ENCODE results near the gene PGLYRP4. TPM values are rescaled to one million over a fixed set of nuclear protein-coding genes. Genes with fewer than 3 reads are reported as not detected.
A peak's percentile ranks its signal among the peaks of the same experiment; 100 is the strongest.

Gene PGLYRP4
- total RNA-seq, 2 donors from 2014 or later: 0.22 to 0.26 TPM

DNA sequence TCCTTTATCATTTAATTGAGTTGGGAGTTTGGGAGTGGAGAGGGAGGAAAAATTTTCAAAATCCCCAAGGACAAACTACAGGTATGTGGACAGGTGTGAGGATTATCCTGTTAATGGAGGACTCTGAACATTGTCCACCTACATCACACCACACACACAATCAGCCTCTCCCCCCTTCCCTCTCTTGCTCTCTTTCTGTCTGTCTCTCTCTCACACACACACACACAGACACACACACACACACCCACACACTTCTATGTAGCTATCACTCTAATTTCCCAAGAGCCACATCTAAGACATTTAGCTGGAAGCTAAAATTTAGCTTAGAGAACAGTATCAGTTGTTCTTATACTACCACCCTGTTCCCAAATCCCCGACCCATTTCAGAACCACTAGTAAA is 40.8 kb upstream of the PGLYRP4 start:
- Mint-ChIP-seq H3K27me3 (peaks cover 13% of the 10 kb centered on the region), H3K4me3 (no peak overlapping the region), H3K9me3 (no peaks in the 10 kb centered on the region), H3K27ac (no peak overlapping the region), H3K4me1 (no peaks in the 10 kb centered on the region), H3K36me3 (ENCODE audit: low read depth) (no peaks in the 10 kb centered on the region)
- ATAC-seq (replicated peaks): no peak

DNA sequence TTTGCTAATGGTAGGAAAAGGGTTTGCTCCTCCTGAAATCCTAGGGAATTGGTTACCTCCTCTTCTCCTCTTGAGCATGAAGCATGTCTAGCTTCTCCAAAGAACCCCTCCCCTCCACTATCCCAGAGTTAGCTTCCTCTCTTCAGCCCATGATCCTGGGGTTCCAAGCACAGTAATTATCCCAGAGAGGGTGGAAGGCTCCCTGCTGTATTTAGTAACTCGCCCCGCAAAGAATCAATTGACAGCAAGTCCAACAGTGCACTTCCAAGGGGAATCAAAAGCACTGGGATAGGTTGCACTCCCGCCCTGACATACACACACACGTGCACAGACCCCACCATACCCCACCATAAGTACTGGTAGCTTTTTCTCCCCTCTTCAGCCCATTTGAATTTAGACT is 39.1 kb upstream of the PGLYRP4 start:
- no peak for ATAC-seq (replicated peaks)
- Mint-ChIP-seq H3K9me3 (no peaks in the 10 kb centered on the region), H3K27me3 (peaks cover 9% of the 10 kb centered on the region), H3K4me1 (no peaks in the 10 kb centered on the region), H3K4me3 (no peak overlapping the region), H3K27ac (no peak overlapping the region), H3K36me3 (ENCODE audit: low read depth) (no peaks in the 10 kb centered on the region)

DNA sequence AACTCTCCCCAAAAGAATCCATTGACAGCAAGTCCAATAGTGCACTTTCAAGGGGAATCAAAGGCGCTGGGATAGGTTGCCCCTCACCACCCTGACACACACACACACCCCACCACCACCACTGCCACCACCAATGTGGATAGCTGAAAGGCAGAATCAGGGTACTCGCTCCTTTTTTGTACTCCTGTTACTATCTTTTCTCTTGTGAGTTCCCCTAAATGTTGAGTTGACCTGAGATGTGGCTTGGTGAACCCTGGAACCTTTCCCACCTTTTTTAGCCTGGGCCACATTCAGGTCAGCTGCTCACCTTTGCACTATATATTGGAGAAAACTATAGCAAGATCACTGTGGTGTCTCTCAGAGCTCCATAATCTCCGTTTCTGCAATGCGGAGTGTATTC is 38.4 kb upstream of the PGLYRP4 start:
- H3K9me3 Mint-ChIP-seq: no peaks in the 10 kb centered on the region
- peaks cover 13% of the 10 kb centered on the region for H3K27me3 Mint-ChIP-seq
- H3K27ac Mint-ChIP-seq: peak overlapping the region; percentile 8
- ATAC-seq (replicated peaks): no peak
- H3K4me1 Mint-ChIP-seq: no peaks in the 10 kb centered on the region
- H3K36me3 Mint-ChIP-seq (ENCODE audit: low read depth): no peaks in the 10 kb centered on the region
- H3K4me3 Mint-ChIP-seq: no peak overlapping the region

DNA sequence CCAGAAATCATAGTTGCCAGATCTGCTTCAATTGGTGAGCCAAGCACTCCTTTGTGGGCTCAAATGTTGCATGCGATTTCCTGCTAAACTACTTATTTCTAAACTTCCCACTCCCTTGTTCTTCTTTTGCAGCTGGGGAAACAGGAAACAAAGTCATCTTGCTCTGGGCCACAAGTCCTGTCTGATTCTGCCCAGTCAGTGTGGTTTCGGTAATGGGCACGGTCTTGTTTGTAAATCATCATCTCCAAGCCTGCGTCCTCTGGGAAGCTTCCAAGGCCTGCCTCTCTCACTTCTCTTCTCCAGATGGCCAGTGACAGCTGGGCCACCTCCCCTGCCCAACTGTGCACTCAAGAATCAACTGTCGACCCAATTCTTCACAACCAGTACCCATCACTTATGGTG is 37.9 kb upstream of the PGLYRP4 start:
- Mint-ChIP-seq H3K9me3 (peaks cover 5% of the 10 kb centered on the region), H3K27me3 (peaks cover 18% of the 10 kb centered on the region), H3K4me1 (no peaks in the 10 kb centered on the region), H3K36me3 (ENCODE audit: low read depth) (no peaks in the 10 kb centered on the region), H3K27ac (peak overlapping the region; percentile 8), H3K4me3 (no peak overlapping the region)
- peak; percentile 37 for ATAC-seq (replicated peaks)

DNA sequence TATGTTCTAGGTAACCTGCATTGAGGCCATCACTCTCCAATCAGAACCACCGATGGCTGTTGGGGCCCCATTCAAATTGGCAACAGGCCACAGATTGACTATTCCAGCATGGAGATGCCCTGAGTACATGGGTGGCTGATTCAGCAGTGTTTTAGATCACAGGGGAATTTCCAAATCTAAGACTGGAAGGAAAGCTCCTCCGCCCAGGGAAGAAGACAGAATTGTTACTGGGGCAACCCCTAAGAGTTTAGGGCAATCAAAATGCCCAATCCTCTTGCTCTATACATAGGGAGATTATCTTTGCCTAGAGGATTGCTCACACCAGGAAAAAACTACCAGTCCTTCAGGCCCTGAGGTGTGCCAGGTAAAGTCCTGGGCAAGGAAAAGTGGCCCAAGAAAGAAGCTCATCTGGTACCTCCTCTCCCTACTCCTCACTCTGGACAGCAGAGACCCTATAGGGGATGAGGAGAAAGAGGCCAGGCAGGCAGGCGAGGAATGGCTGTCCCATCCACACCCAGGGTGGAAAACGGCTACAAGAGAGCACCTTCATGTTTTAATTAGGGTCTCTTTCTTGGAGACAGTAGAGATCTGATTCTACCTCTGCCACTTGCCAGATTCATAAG is 36.4 kb upstream of the PGLYRP4 start:
- no peak overlapping the region for H3K27ac Mint-ChIP-seq
- ATAC-seq (replicated peaks): no peak
- no peak overlapping the region for H3K4me3 Mint-ChIP-seq
- H3K4me1 Mint-ChIP-seq: no peaks in the 10 kb centered on the region
- H3K9me3 Mint-ChIP-seq: peaks cover 10% of the 10 kb centered on the region
- H3K27me3 Mint-ChIP-seq: peaks cover 23% of the 10 kb centered on the region
- no peaks in the 10 kb centered on the region for H3K36me3 Mint-ChIP-seq (ENCODE audit: low read depth)

DNA sequence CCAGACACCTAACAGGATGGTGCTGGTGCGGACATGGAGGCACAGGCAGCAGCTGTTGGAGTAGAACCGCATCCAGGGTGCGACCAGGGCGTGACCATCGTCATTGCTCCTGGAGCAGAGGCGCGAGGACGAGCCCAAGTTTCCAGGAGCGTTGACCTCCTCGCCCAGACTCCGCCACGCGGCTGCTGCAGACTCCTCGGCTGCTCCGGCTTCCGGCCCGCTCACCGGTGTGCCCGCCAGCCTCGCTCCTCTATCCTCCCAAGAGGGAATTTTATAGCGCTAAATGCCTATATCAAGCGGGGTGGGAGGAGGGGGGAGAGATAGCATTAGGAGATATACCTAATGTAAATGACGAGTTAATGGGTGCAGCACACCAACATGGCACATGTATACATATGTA is 32.1 kb upstream of the PGLYRP4 start:
- peaks cover 31% of the 10 kb centered on the region for H3K27me3 Mint-ChIP-seq
- no peaks in the 10 kb centered on the region for H3K4me1 Mint-ChIP-seq
- no peak overlapping the region for H3K27ac Mint-ChIP-seq
- no peaks in the 10 kb centered on the region for H3K36me3 Mint-ChIP-seq (ENCODE audit: low read depth)
- H3K4me3 Mint-ChIP-seq: no peak overlapping the region
- H3K9me3 Mint-ChIP-seq: peaks cover 10% of the 10 kb centered on the region
- no peak for ATAC-seq (replicated peaks)

DNA sequence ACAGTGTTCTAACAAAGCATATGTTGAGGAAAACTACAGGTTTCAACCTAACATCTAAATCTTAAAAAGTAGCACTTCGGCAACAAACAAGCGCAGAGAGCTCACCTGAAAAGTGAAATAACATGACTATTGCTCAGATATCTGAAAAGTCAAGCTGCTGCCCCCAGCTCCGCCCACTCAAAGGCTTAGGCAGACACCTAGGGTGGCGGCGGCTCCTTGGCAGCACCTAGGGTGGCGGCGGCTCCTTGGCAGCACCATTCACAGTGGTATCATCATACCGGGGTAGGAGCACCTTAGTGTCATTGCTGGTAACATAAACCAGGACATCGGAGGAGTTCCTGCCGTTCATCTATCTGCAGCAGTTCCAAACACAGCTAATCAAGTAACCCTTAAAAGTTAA is 30.9 kb upstream of the PGLYRP4 start:
- no peak overlapping the region for H3K27ac Mint-ChIP-seq
- ATAC-seq (replicated peaks): no peak
- H3K36me3 Mint-ChIP-seq (ENCODE audit: low read depth): no peaks in the 10 kb centered on the region
- no peak overlapping the region for H3K4me3 Mint-ChIP-seq
- peaks cover 33% of the 10 kb centered on the region for H3K27me3 Mint-ChIP-seq
- peaks cover 10% of the 10 kb centered on the region for H3K9me3 Mint-ChIP-seq
- H3K4me1 Mint-ChIP-seq: no peaks in the 10 kb centered on the region

DNA sequence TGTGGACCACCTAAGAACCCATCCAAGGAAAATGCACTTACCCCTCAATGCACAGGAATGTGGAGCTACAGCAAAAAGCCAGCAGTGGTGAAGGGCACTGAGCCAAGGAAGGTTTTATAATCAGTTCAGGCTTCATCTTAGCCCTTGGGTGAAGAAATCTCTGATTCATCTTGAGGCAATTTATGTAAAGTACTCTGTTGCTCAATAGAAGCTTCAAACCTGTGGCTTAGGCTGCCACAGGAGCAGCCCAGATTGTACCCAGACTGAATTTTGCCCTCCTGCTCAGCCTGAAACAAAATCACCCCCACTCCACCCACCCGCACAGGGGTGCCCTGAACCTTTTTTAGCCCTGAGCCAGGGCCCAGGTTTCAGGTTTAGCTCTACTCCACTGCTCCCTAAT is 26.9 kb upstream of the PGLYRP4 start, which contains the start of gene S100A12:
Gene S100A12 (minus strand): TSS at position 111 of the 400 bp plus-strand sequence. CDS start 1,029 bp downstream, outside the sequence.
- no peaks in the 10 kb centered on the region for H3K36me3 Mint-ChIP-seq (ENCODE audit: low read depth)
- no peak for ATAC-seq (replicated peaks)
- no peaks in the 10 kb centered on the region for H3K9me3 Mint-ChIP-seq
- no peak within 1 kb of the TSS for H3K4me3 Mint-ChIP-seq
- H3K27ac Mint-ChIP-seq: no peak within 1 kb of the TSS
- H3K4me1 Mint-ChIP-seq: no peaks in the 10 kb centered on the region
- H3K27me3 Mint-ChIP-seq: peaks cover 22% of the 10 kb centered on the region

DNA sequence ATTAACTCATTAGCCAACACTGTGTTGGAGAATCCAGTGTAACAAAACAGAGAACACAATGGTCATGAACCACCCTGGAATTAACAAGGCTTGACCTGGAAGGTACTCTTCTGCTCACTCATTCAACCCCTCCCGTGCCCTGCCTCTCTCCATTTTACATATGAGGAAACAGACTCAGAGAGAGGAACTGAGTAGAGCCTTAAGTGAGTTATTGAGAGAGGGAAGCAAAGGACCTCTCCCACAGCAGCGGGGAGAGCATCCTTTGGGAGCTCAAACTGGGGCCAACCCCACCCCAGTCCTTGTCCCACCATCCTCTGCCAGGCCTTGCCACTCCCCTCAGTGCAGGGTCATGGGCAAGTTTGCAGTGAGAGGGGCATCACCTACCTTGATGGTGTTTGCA is 25.4 kb upstream of the PGLYRP4 start:
- no peak for ATAC-seq (replicated peaks)
- H3K4me1 Mint-ChIP-seq: no peaks in the 10 kb centered on the region
- H3K27me3 Mint-ChIP-seq: peaks cover 22% of the 10 kb centered on the region
- H3K9me3 Mint-ChIP-seq: no peaks in the 10 kb centered on the region
- H3K27ac Mint-ChIP-seq: no peak overlapping the region
- H3K4me3 Mint-ChIP-seq: no peak overlapping the region
- H3K36me3 Mint-ChIP-seq (ENCODE audit: low read depth): no peaks in the 10 kb centered on the region

DNA sequence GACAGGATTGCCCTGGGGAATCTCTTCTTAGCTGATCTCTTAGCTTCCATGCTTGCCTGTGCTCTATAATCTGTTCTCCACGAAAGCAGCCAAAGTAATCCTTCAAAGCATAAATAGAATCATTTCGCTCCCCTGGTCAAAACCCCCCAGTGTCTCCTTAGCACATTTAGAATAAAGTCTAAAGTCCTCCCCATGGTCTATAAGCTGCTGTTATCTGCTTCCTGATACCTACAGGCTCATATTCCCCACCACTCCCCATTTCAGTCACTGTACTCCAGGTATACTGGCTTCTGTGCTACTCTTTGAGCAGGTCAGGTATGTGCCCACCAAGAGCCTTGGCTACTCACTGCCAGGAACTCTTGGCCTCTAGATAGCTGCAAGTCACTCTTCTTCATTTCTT is 23.9 kb upstream of the PGLYRP4 start:
- Mint-ChIP-seq H3K4me1 (no peaks in the 10 kb centered on the region), H3K27me3 (peaks cover 14% of the 10 kb centered on the region), H3K27ac (no peak overlapping the region), H3K4me3 (no peak overlapping the region), H3K36me3 (ENCODE audit: low read depth) (no peaks in the 10 kb centered on the region), H3K9me3 (no peaks in the 10 kb centered on the region)
- no peak for ATAC-seq (replicated peaks)

DNA sequence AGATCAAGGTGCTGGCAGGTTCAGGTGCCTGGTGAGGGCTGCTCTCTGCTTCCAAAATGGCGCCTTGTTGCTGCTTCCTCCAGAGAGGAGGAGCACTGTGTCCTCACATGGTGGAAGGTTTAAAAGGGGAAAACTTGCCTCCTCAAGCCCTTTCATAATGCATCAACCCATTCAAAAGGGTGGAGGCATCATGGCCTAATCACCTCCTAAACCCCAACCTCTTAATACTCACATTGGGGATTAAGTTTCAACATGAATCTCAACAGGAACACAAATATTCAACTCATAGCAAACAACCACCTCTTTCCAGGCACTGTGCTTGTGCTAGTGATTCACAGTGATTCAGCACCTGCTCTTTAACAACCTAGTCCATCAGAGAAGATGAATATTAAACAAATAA is 22.6 kb upstream of the PGLYRP4 start:
- no peak for ATAC-seq (replicated peaks)
- Mint-ChIP-seq H3K36me3 (ENCODE audit: low read depth) (no peaks in the 10 kb centered on the region), H3K9me3 (no peaks in the 10 kb centered on the region), H3K4me3 (no peak overlapping the region), H3K4me1 (no peaks in the 10 kb centered on the region), H3K27me3 (peaks cover 8% of the 10 kb centered on the region), H3K27ac (no peak overlapping the region)

DNA sequence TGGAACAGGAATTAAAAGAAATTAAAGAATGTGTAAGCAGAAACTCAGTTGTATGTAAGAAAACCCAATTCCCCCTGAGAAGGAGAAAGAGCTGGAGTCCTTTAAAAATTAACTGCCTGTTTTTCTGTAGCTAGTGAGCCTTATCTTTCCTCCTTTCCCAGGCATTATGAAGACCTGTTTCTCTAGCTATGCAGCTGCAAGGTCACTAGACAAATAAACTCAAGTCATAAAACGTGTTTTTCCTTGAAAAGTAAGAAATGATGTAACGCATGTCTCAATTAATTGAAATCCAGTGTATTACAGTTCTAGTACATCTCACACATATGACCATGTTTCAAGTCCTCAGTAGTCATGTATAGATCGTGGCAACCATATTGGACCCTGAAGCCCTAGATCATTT is 21.5 kb upstream of the PGLYRP4 start:
- H3K4me1 Mint-ChIP-seq: no peaks in the 10 kb centered on the region
- no peak for ATAC-seq (replicated peaks)
- no peak overlapping the region for H3K27ac Mint-ChIP-seq
- no peaks in the 10 kb centered on the region for H3K36me3 Mint-ChIP-seq (ENCODE audit: low read depth)
- H3K4me3 Mint-ChIP-seq: no peak overlapping the region
- no peaks in the 10 kb centered on the region for H3K9me3 Mint-ChIP-seq
- H3K27me3 Mint-ChIP-seq: peaks cover 11% of the 10 kb centered on the region

DNA sequence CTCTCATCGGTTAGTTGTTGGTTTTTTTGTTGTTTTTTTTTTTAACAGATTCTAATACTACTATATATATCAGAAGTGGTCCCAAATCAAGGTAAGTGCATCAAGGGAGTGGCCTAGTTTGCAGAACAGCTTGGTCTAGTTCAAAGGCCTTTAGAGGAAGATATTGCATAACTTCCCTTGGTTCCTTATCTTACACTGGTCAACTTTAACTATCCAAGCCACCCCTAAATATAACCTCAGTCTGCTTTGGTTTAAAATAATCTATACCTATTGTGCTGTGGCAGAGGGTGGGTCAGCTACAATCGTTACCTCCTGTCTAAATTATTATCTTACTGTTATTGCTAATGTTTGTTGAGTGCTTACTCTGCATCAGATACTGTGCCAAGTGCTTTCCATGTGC is 19.9 kb upstream of the PGLYRP4 start:
- H3K36me3 Mint-ChIP-seq (ENCODE audit: low read depth): no peaks in the 10 kb centered on the region

DNA sequence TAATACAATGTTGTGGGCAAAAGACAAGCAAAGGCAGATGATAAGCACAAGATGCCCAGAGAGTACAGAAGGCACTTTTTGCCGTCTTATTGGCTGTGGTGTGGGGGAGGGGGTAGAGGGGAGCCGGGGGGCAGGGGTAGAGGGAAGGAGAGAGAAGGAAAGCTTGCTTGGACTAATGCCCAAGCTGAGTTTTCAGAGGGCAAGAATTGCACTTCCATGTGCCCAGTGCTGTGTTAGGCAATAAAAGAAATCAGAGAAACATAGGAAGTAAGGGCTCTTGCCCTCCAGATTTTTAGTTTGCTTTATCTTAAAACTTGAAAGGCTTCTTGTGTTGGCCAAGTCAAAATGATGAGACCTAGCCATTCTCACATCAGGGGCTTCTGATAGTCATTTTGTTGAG is 18.4 kb upstream of the PGLYRP4 start:
- Mint-ChIP-seq H3K9me3 (no peaks in the 10 kb centered on the region), H3K27me3 (peaks cover 18% of the 10 kb centered on the region), H3K36me3 (ENCODE audit: low read depth) (no peaks in the 10 kb centered on the region), H3K4me3 (no peak overlapping the region), H3K27ac (no peak overlapping the region), H3K4me1 (no peaks in the 10 kb centered on the region)
- no peak for ATAC-seq (replicated peaks)

More for the DNA sequence above, 19.9 kb upstream of the PGLYRP4 start:
- H3K9me3 Mint-ChIP-seq: no peaks in the 10 kb centered on the region
- ATAC-seq (replicated peaks): no peak
- peaks cover 13% of the 10 kb centered on the region for H3K27me3 Mint-ChIP-seq
- H3K4me3 Mint-ChIP-seq: no peak overlapping the region
- H3K27ac Mint-ChIP-seq: no peak overlapping the region
- no peaks in the 10 kb centered on the region for H3K4me1 Mint-ChIP-seq

DNA sequence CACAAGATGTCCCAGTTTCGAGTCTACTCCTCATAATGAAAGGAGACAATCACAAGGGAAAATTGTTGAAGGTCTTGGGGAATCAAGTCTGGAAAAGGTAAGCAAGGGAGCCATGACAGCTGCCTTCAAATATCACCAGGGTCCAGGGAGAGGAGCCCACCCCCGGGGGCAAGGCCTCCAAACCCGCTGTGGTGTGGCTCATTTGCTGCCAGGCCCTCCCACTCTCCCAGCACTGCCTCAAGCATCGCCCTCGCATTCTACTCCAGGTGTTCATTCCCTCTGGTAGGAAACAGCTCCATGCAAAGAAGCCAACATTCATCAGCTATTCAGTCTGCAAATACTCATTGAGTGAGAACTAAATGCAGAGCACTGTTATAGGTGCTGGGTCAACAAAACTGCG is 17.6 kb upstream of the PGLYRP4 start:
- no peak for ATAC-seq (replicated peaks)
- Mint-ChIP-seq H3K36me3 (ENCODE audit: low read depth) (no peaks in the 10 kb centered on the region), H3K4me3 (no peak overlapping the region), H3K9me3 (no peaks in the 10 kb centered on the region), H3K27me3 (peaks cover 15% of the 10 kb centered on the region), H3K4me1 (no peaks in the 10 kb centered on the region), H3K27ac (no peak overlapping the region)

DNA sequence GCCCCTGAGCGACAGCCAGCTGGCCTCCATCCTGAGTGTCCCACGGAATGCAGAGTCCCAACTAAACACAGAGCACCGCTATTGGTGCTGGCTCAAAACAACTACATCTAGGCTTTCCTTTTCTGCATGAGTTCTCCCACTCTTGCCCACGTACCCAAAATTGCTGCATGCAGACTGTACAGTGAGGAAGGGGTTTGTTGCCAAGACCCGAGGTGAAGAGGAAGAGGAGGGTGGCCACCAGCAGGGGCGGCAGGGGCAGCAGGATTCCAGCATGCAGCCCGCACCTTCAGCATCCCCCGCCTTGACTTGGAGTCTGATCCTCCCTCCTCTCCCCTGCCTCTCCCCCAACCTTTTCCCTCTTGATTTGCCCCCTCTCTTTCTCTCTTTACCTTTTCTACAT is 17.1 kb upstream of the PGLYRP4 start:
- Mint-ChIP-seq H3K27me3 (peaks cover 18% of the 10 kb centered on the region), H3K27ac (no peak overlapping the region), H3K36me3 (ENCODE audit: low read depth) (no peaks in the 10 kb centered on the region), H3K4me1 (no peaks in the 10 kb centered on the region), H3K4me3 (no peak overlapping the region), H3K9me3 (no peaks in the 10 kb centered on the region)
- ATAC-seq (replicated peaks): no peak
